Ovary (tissue), 3 donors: ENCODE measurements around the gene EMP3.

Experiments used
- EP300 ChIP-seq: sonication (generic); formaldehyde crosslinking; IDR thresholded peaks from one replicate; pipeline ENCODE4 v1.6.1; 2017; ENCODE audit warnings: antibody characterized with exemption
- TF ChIP-seq, protein P1 (sequence below), 3 donors: fragments of 450-650 bp in 2 of 3; fragments of 200-600 bp in 1 of 3; IDR thresholded peaks; one replicate each; pipeline versions ENCODE4 v1.5.1 to v1.8.0; 2016 to 2022; ENCODE audit warnings: antibody characterized with exemption in 3 of 3, mild to moderate bottlenecking in 1 of 3
- donor health status: DM: no; HTN: no; CAD: no.

- TF ChIP-seq, protein P1, sequence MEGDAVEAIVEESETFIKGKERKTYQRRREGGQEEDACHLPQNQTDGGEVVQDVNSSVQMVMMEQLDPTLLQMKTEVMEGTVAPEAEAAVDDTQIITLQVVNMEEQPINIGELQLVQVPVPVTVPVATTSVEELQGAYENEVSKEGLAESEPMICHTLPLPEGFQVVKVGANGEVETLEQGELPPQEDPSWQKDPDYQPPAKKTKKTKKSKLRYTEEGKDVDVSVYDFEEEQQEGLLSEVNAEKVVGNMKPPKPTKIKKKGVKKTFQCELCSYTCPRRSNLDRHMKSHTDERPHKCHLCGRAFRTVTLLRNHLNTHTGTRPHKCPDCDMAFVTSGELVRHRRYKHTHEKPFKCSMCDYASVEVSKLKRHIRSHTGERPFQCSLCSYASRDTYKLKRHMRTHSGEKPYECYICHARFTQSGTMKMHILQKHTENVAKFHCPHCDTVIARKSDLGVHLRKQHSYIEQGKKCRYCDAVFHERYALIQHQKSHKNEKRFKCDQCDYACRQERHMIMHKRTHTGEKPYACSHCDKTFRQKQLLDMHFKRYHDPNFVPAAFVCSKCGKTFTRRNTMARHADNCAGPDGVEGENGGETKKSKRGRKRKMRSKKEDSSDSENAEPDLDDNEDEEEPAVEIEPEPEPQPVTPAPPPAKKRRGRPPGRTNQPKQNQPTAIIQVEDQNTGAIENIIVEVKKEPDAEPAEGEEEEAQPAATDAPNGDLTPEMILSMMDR (IDR thresholded peaks at IDR 0.05) = no peak
- TF ChIP-seq EP300 = no peak
These were observed 7.5 kb downstream of the EMP3 start for GRCh38 chr19:48332662-48333466.
